ENCODE data around the gene YBEY.

- TF ChIP-seq POLR2A (IDR thresholded peaks at IDR 0.05) (no peak), CTCF (IDR thresholded peaks at IDR 0.05) (no peak)
Observed at GRCh38 chr21:46264046-46264689, 22.0 kb upstream of the YBEY start.

Measured in breast epithelium (tissue), 3 donors.